Trophoblast cell (in vitro differentiated cells and primary cell): ENCODE results near the gene ACOX3.

Experiments
- DNase-seq, 2 donors: peaks; one replicate each; pipeline ENCODE4 v3.0.0-alpha.2; 2016
- H2AFZ ChIP-seq: 2 replicates; pipeline ENCODE4 v1.6.1; 2013; ENCODE audit warnings: low read length, moderate library complexity, mild to moderate bottlenecking; ENCODE audit not compliant: insufficient read depth, poor library complexity
- H2AK5ac ChIP-seq: 2 replicates; pipeline ENCODE4 v1.6.1; 2013; ENCODE audit warnings: mild to moderate bottlenecking, low read length
- H2BK120ac ChIP-seq: 2 replicates; pipeline ENCODE4 v1.6.1; 2013; ENCODE audit warnings: low read length, mild to moderate bottlenecking, moderate library complexity; ENCODE audit not compliant: insufficient read depth, poor library complexity
- H2BK12ac ChIP-seq: 2 replicates; pipeline ENCODE4 v1.6.1; 2013; ENCODE audit warnings: mild to moderate bottlenecking, low read length, moderate library complexity
- H2BK5ac ChIP-seq: 2 replicates; pipeline ENCODE4 v1.6.1; 2013; ENCODE audit warnings: low read length, low read depth, moderate library complexity, mild to moderate bottlenecking; ENCODE audit not compliant: poor library complexity
- H3K14ac ChIP-seq: 2 replicates; pipeline ENCODE4 v1.6.1; 2013; ENCODE audit warnings: mild to moderate bottlenecking, low read length
- H3K18ac ChIP-seq: 2 replicates; pipeline ENCODE4 v1.6.1; 2013; ENCODE audit warnings: mild to moderate bottlenecking, low read length
- H3K23ac ChIP-seq: 2 replicates; pipeline ENCODE4 v1.6.1; 2013; ENCODE audit warnings: low read length
- H3K27ac ChIP-seq: 2 replicates; pipeline ENCODE4 v1.5.1; 2013; ENCODE audit warnings: low read depth, mild to moderate bottlenecking, inconsistent platforms, low read length, moderate library complexity
- H3K27me3 ChIP-seq: 2 replicates; pipeline ENCODE4 v1.6.1; 2013; ENCODE audit warnings: inconsistent platforms, mild to moderate bottlenecking, low read length, moderate library complexity; ENCODE audit not compliant: insufficient read depth
- H3K36me3 ChIP-seq, 2 experiments: 1 replicate in 1 of 2; 2 replicates in 1 of 2; pipeline ENCODE4 v1.6.1; 2013; ENCODE audit warnings: low read length in 2 of 2, mild to moderate bottlenecking in 2 of 2, moderate library complexity in 1 of 2; ENCODE audit not compliant: insufficient read depth in 2 of 2, control insufficient read depth in 1 of 2
- H3K4ac ChIP-seq: 2 replicates; pipeline ENCODE4 v1.6.1; 2013; ENCODE audit warnings: low read depth, mild to moderate bottlenecking, low read length, moderate library complexity
- H3K4me1 ChIP-seq, 2 experiments: 1 replicate in 1 of 2; 2 replicates in 1 of 2; pipeline ENCODE4 v1.6.1; 2013; ENCODE audit warnings: low read length in 2 of 2, mild to moderate bottlenecking in 2 of 2, moderate library complexity in 1 of 2; ENCODE audit not compliant: insufficient read depth in 2 of 2, control insufficient read depth in 1 of 2
- H3K4me2 ChIP-seq: 2 replicates; pipeline ENCODE4 v1.6.1; 2013; ENCODE audit warnings: inconsistent platforms, mild to moderate bottlenecking, low read length, moderate library complexity
- H3K4me3 ChIP-seq: 2 replicates; pipeline ENCODE4 v1.5.1; 2013; ENCODE audit warnings: mild to moderate bottlenecking, low read depth, low read length, inconsistent platforms
- H3K79me1 ChIP-seq: one replicate; pipeline ENCODE4 v1.6.1; 2013; ENCODE audit warnings: low read length
- H3K79me2 ChIP-seq: 2 replicates; pipeline ENCODE4 v1.6.1; 2013; ENCODE audit warnings: low read length, mild to moderate bottlenecking; ENCODE audit not compliant: control insufficient read depth, insufficient read depth, poor library complexity
- H3K9ac ChIP-seq: 2 replicates; pipeline ENCODE4 v1.6.1; 2013; ENCODE audit warnings: mild to moderate bottlenecking, low read length
- H3K9me3 ChIP-seq: 2 replicates; pipeline ENCODE4 v1.6.1; 2013; ENCODE audit warnings: low read depth, mild to moderate bottlenecking, control low read depth, inconsistent platforms, low read length; ENCODE audit not compliant: insufficient read depth
- H4K12ac ChIP-seq: 2 replicates; pipeline ENCODE4 v1.6.1; 2013; ENCODE audit warnings: low read depth, mild to moderate bottlenecking, low read length, moderate library complexity
- H4K8ac ChIP-seq: 2 replicates; pipeline ENCODE4 v1.6.1; 2013; ENCODE audit warnings: low read depth, mild to moderate bottlenecking, low read length, moderate library complexity
- H4K91ac ChIP-seq: one replicate; pipeline ENCODE4 v1.6.1; 2013; ENCODE audit warnings: low read depth, mild to moderate bottlenecking, low read length, moderate library complexity
- WGBS: extraction: QIAGEN DNeasy Blood & Tissue Kit; methylation state at CpG from one replicate; pipeline ENCODE4 v1.1.7; 2013; ENCODE audit warnings: missing lambda C conversion rate; ENCODE audit not compliant: insufficient read length, insufficient coverage; ENCODE audit errors: extremely low coverage; 5-methylcytosine and 5-hydroxymethylcytosine counted together

Gene ACOX3

GRCh38 chr4:8388528-8388870 is 52.0 kb downstream of the ACOX3 start:
- WGBS = no CpG with 5 or more reads among the region's 12 CpGs
- no peak overlapping the region for H3K23ac ChIP-seq
- peaks cover 7 to 29% of the 10 kb centered on the region in 2 experiments for H3K4me1 ChIP-seq
- no peak overlapping the region for H2AK5ac ChIP-seq
- H2AFZ ChIP-seq = no peak overlapping the region
- no peak overlapping the region for H4K8ac ChIP-seq
- H3K27me3 ChIP-seq = no peaks in the 10 kb centered on the region
- no peak overlapping the region for H3K27ac ChIP-seq
- H3K36me3 ChIP-seq = peaks cover 45 to 54% of the 10 kb centered on the region in 2 experiments
- no peak overlapping the region for H2BK120ac ChIP-seq
- H3K18ac ChIP-seq = no peak overlapping the region
- no peak overlapping the region for H3K14ac ChIP-seq
- H3K4ac ChIP-seq = no peak overlapping the region
- H3K4me2 ChIP-seq = no peak overlapping the region
- no peaks in the 10 kb centered on the region for H3K79me2 ChIP-seq
- H3K4me3 ChIP-seq = no peak overlapping the region
- peaks cover 2% of the 10 kb centered on the region for H3K9me3 ChIP-seq
- peaks cover 2% of the 10 kb centered on the region for H3K79me1 ChIP-seq
- DNase-seq = no peak
- no peak overlapping the region for H3K9ac ChIP-seq
- no peak overlapping the region for H4K91ac ChIP-seq
- H2BK5ac ChIP-seq = no peak overlapping the region
- no peak overlapping the region for H2BK12ac ChIP-seq
- H4K12ac ChIP-seq = no peak overlapping the region

- DNase-seq = no peak
- Histone ChIP-seq H3K23ac (no peak overlapping the region), H3K4me1 (peaks cover 13 to 34% of the 10 kb centered on the region in 2 experiments), H2AFZ (no peak overlapping the region), H3K18ac (no peak overlapping the region), H3K4me3 (no peak overlapping the region), H3K4ac (no peak overlapping the region), H4K8ac (no peak overlapping the region), H2BK120ac (no peak overlapping the region), H3K14ac (no peak overlapping the region), H3K4me2 (no peak overlapping the region), H3K27me3 (no peaks in the 10 kb centered on the region), H3K27ac (no peak overlapping the region), H2AK5ac (no peak overlapping the region), H3K9ac (no peak overlapping the region), H3K9me3 (peaks cover 2% of the 10 kb centered on the region), H2BK12ac (no peak overlapping the region), H4K91ac (no peak overlapping the region), H3K36me3 (peaks cover 48 to 57% of the 10 kb centered on the region in 2 experiments), H4K12ac (no peak overlapping the region), H2BK5ac (no peak overlapping the region), H3K79me2 (no peaks in the 10 kb centered on the region), H3K79me1 (peaks cover 2% of the 10 kb centered on the region)
- no CpG with 5 or more reads among the region's 33 CpGs for WGBS
Observed at GRCh38 chr4:8387615-8388527, 52.7 kb downstream of the ACOX3 start.

DNA sequence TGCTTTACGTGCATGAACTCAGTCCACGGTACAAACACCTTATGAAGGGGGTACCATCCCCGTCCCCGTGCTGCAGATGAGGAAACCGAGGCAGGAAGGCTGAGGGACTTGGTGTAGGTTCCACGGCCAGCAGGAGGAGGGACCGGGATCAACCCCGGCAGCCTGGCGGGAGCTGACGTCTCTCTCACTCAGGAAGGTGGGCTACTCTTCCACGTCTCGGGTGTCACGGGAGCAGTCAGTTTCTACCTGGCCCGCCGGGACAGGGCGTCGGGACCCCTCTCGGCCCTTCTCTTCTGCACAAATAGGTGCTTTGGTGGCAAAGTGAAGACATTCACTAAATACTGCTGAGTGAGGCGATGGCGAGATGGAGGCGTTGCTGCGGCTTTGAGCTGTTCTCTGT is 53.3 kb downstream of the ACOX3 start:
- no peak overlapping the region for H2AFZ ChIP-seq

GRCh38 chr4:8386731-8387130 is 53.8 kb downstream of the ACOX3 start:
- H4K8ac ChIP-seq = no peak overlapping the region
- H2BK12ac ChIP-seq = no peak overlapping the region
- no peak overlapping the region for H2BK5ac ChIP-seq
- peaks cover 43 to 54% of the 10 kb centered on the region in 2 experiments for H3K36me3 ChIP-seq
- no peaks in the 10 kb centered on the region for H3K79me1 ChIP-seq
- H3K27me3 ChIP-seq = no peaks in the 10 kb centered on the region
- H3K79me2 ChIP-seq = no peaks in the 10 kb centered on the region
- peaks cover 10 to 27% of the 10 kb centered on the region in 2 experiments for H3K4me1 ChIP-seq
- WGBS = no CpG with 5 or more reads among the region's 24 CpGs
- no peak overlapping the region for H3K14ac ChIP-seq
- no peak overlapping the region for H3K4ac ChIP-seq
- H3K9ac ChIP-seq = no peak overlapping the region
- no peak overlapping the region for H3K23ac ChIP-seq
- H3K4me3 ChIP-seq = no peak overlapping the region
- peaks cover 2% of the 10 kb centered on the region for H3K9me3 ChIP-seq
- no peak overlapping the region for H2BK120ac ChIP-seq
- no peak for DNase-seq
- H3K27ac ChIP-seq = no peak overlapping the region
- H3K18ac ChIP-seq = no peak overlapping the region
- no peak overlapping the region for H2AK5ac ChIP-seq
- no peak overlapping the region for H3K4me2 ChIP-seq
- H4K12ac ChIP-seq = no peak overlapping the region
- H2AFZ ChIP-seq = no peak overlapping the region
- H4K91ac ChIP-seq = no peak overlapping the region

More for the DNA sequence above, 53.3 kb downstream of the ACOX3 start:
- no peak overlapping the region for H3K4ac ChIP-seq
- H4K91ac ChIP-seq = no peak overlapping the region
- no peak overlapping the region for H2BK5ac ChIP-seq
- DNase-seq = no peak
- H3K4me3 ChIP-seq = no peak overlapping the region
- no peak overlapping the region for H2AK5ac ChIP-seq
- no CpG with 5 or more reads among the region's 22 CpGs for WGBS
- H3K18ac ChIP-seq = no peak overlapping the region
- no peak overlapping the region for H3K23ac ChIP-seq
- H3K4me2 ChIP-seq = no peak overlapping the region
- no peak overlapping the region for H3K14ac ChIP-seq
- peaks cover 2% of the 10 kb centered on the region for H3K9me3 ChIP-seq
- H4K8ac ChIP-seq = no peak overlapping the region
- no peak overlapping the region for H3K27ac ChIP-seq
- H3K27me3 ChIP-seq = no peaks in the 10 kb centered on the region
- no peaks in the 10 kb centered on the region for H3K79me1 ChIP-seq
- H3K9ac ChIP-seq = no peak overlapping the region
- H4K12ac ChIP-seq = no peak overlapping the region
- no peak overlapping the region for H2BK120ac ChIP-seq
- H3K79me2 ChIP-seq = no peaks in the 10 kb centered on the region
- H3K36me3 ChIP-seq = peaks cover 45 to 54% of the 10 kb centered on the region in 2 experiments
- peaks cover 12 to 29% of the 10 kb centered on the region in 2 experiments for H3K4me1 ChIP-seq
- H2BK12ac ChIP-seq = no peak overlapping the region
